Esophagus (tissue), 2 donors: ENCODE measurements around the gene PRSS1. TPM values are rescaled to one million over a fixed set of nuclear protein-coding genes. Genes with fewer than 3 reads are reported as not detected.
"Not testable (repeated sequence)": the region's sequence is repeated elsewhere in the genome, so short reads cannot be mapped to it uniquely, and the experiment has no call there.

Source experiments
- H3K27ac ChIP-seq, 2 donors: one replicate each; pipeline ENCODE4 v1.5.1; 2013; ENCODE audit warnings: low read depth in 2 of 2, mild to moderate bottlenecking in 2 of 2, inconsistent platforms in 1 of 2, low read length in 1 of 2, moderate library complexity in 1 of 2
- H3K27me3 ChIP-seq, 2 donors: one replicate each; pipeline ENCODE4 v1.6.1; 2013; ENCODE audit warnings: low read length in 2 of 2, control low read depth in 1 of 2, mild to moderate bottlenecking in 1 of 2; ENCODE audit not compliant: insufficient read depth in 2 of 2, control insufficient read depth in 1 of 2
- H3K36me3 ChIP-seq, 2 donors: one replicate each; pipeline ENCODE4 v1.6.1; 2013; ENCODE audit warnings: low read length in 1 of 2; ENCODE audit not compliant: control insufficient read depth in 2 of 2, insufficient read depth in 2 of 2
- H3K4me1 ChIP-seq, 2 donors: one replicate each; pipeline ENCODE4 v1.6.1; 2013; ENCODE audit warnings: low read length in 1 of 2; ENCODE audit not compliant: control insufficient read depth in 2 of 2, insufficient read depth in 2 of 2
- H3K4me3 ChIP-seq, 2 donors: one replicate each; pipeline ENCODE4 v1.5.1; 2013; ENCODE audit warnings: low read length in 2 of 2, mild to moderate bottlenecking in 2 of 2, low read depth in 1 of 2, moderate library complexity in 1 of 2
- H3K9me3 ChIP-seq, 2 donors: one replicate each; pipeline ENCODE4 v1.6.1; 2013; ENCODE audit warnings: mild to moderate bottlenecking in 2 of 2, low read depth in 1 of 2, low read length in 1 of 2, moderate library complexity in 1 of 2; ENCODE audit not compliant: control insufficient read depth in 2 of 2, insufficient read depth in 1 of 2
- WGBS, 2 donors: extraction: QIAGEN DNeasy Blood & Tissue Kit; methylation state at CpG; one replicate each; pipeline ENCODE4 v1.1.7; 2013; 5-methylcytosine and 5-hydroxymethylcytosine counted together
- polyA plus RNA-seq, 2 donors: library from polyadenylated mRNA; stranded (reverse); fragments of 200-250 nt; gene quantifications; one replicate each; pipeline ENCODE4 v1.2.3, GENCODE V29; 2013
- donor health status: healthy with polysubstance abuse.
- donor health status: Bipolar disorder and iron deficiency.

PRSS1 gene
- polyA plus RNA-seq, 2 donors, result 0.59 to 3.0 TPM

GRCh38 chr7:142770661-142771352 lies 21.5 kb downstream of the PRSS1 start, which contains the start of gene PRSS2:
Gene PRSS2, plus strand, starts transcription at chr7:142770970. Its CDS starts 13 bp downstream, at chr7:142770983.
- no peaks in the 10 kb centered on the region for H3K9me3 ChIP-seq
- no peak within 1 kb of the TSS for H3K4me3 ChIP-seq
- 51 to 63% methylated on average over 7 of the region's 7 CpGs for WGBS, 2 donors
- H3K36me3 ChIP-seq, result no peaks in the 10 kb centered on the region
- H3K4me1 ChIP-seq, result no peaks in the 10 kb centered on the region
- no peaks in the 10 kb centered on the region for H3K27me3 ChIP-seq
- H3K27ac ChIP-seq, result no peak within 1 kb of the TSS

GRCh38 chr7:142771353-142771723 lies 22.1 kb downstream of the PRSS1 start:
- Histone ChIP-seq H3K27ac (no peak overlapping the region), H3K4me3 (no peak overlapping the region), H3K36me3 (no peaks in the 10 kb centered on the region), H3K9me3 (no peaks in the 10 kb centered on the region), H3K27me3 (no peaks in the 10 kb centered on the region), H3K4me1 (no peaks in the 10 kb centered on the region)
- WGBS, 2 donors, result 40 to 44% methylated on average over 5 of the region's 5 CpGs

DNA sequence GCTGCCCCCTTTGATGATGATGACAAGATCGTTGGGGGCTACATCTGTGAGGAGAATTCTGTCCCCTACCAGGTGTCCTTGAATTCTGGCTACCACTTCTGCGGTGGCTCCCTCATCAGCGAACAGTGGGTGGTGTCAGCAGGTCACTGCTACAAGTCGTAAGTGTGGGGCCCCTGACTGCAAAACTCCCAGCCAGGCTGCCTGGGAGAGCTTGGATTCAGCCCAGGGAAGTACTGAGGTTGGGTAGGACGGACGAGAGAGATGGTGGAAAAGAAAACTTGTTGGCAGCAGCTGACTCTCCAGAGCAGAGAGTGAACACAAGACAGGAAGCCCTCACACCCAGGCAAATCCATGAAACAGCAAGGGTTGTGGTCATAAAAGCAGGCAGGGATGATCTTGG lies 22.8 kb downstream of the PRSS1 start:
- Histone ChIP-seq H3K36me3 (no peaks in the 10 kb centered on the region), H3K27me3 (no peaks in the 10 kb centered on the region), H3K9me3 (no peaks in the 10 kb centered on the region), H3K4me3 (no peak overlapping the region), H3K27ac (no peak overlapping the region), H3K4me1 (no peaks in the 10 kb centered on the region)
- 42 to 63% methylated on average over 6 of the region's 6 CpGs for WGBS, 2 donors

DNA sequence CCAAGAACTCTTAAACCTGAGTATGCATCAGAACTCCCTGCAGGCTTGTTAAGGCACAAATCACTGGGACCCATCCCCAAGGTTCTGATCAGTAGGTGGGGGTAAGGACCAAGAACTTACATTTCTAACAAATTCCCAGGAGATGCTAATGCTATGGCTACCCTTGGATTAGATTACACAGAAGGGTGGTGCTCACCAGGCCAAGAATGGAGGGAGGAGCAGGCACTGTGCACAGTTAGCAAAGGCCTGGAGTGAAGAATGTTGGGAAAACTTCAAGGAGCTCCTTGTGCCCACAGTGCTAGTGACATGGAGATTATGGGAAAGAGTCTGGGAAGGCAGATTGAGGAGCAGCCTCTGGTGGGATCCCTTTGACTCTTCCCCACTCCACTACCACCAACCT lies 23.4 kb downstream of the PRSS1 start:
- Histone ChIP-seq H3K4me3 (no peak overlapping the region), H3K27ac (no peak overlapping the region), H3K27me3 (no peaks in the 10 kb centered on the region), H3K4me1 (no peaks in the 10 kb centered on the region), H3K36me3 (no peaks in the 10 kb centered on the region), H3K9me3 (no peaks in the 10 kb centered on the region)

DNA sequence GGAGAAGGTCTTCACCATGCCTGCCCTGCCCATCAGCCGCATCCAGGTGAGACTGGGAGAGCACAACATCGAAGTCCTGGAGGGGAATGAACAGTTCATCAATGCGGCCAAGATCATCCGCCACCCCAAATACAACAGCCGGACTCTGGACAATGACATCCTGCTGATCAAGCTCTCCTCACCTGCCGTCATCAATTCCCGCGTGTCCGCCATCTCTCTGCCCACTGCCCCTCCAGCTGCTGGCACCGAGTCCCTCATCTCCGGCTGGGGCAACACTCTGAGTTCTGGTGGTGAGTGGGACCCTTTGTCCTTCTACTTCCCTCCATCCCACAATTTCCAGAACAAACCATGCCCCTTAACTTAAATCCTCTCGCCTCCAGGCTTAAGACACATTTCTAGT lies 24.0 kb downstream of the PRSS1 start:
- no peaks in the 10 kb centered on the region for H3K27me3 ChIP-seq
- H3K27ac ChIP-seq, result no peak overlapping the region
- H3K4me1 ChIP-seq, result no peaks in the 10 kb centered on the region
- H3K9me3 ChIP-seq, result no peaks in the 10 kb centered on the region
- no peaks in the 10 kb centered on the region for H3K36me3 ChIP-seq
- WGBS, 2 donors, result 80 to 93% methylated on average over 12 of the region's 12 CpGs
- H3K4me3 ChIP-seq, result no peak overlapping the region

- no peaks in the 10 kb centered on the region for H3K27me3 ChIP-seq
Measured at GRCh38 chr7:142773937-142774744, 24.9 kb downstream of the PRSS1 start.

GRCh38 chr7:142774826-142775225 lies 25.6 kb downstream of the PRSS1 start:
- Histone ChIP-seq H3K36me3 (no peaks in the 10 kb centered on the region), H3K27me3 (no peaks in the 10 kb centered on the region), H3K27ac (no peak overlapping the region), H3K9me3 (no peaks in the 10 kb centered on the region), H3K4me1 (no peaks in the 10 kb centered on the region), H3K4me3 (no peak overlapping the region)
- WGBS, 2 donors, result 36 to 68% methylated on average over 8 of the region's 8 CpGs

More at GRCh38 chr7:142773937-142774744, 24.9 kb downstream of the PRSS1 start:
- Histone ChIP-seq H3K27ac (no peak overlapping the region), H3K4me1 (no peaks in the 10 kb centered on the region), H3K4me3 (no peak overlapping the region), H3K9me3 (no peaks in the 10 kb centered on the region), H3K36me3 (no peaks in the 10 kb centered on the region)
- WGBS, 2 donors, result 68 to 80% methylated on average over 4 of the region's 4 CpGs

DNA sequence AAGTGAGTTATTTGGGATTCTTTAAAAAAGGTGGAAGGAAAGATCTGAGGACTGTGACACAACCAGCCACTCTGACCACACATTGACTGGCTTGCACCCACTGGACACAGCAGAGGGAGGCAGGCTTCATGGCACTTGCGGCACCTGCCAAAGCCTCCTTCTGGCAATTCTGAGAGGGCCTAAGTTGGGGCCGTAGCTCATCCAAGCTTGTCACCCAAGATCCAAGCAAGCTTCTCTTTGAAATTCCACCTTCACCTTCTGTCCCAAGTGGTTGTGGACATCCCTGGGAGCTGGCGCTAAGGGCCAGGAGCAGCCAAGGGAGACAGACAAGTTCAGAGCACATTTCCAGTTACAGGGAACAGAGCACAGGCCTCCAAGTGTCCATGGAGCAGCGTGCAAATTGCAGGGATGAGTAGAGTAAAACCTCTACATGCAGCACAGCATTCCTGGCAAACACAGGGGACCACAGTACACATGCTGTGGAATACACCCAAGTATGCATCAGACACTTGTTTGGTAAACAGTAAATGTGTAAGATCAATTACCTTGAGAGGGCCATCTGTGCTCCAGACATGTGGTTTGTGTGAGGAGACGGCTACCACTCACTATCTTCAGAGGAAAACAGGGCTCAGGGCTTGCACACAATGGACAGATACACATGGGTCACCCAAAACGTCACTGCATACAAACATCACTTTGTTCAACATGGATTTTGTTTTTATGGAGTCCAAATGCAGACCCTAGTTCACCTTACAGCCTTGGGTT lies 26.3 kb downstream of the PRSS1 start:
- not testable (repeated sequence) for H3K36me3 ChIP-seq, H3K4me3 ChIP-seq, H3K27ac ChIP-seq, H3K27me3 ChIP-seq, H3K4me1 ChIP-seq, H3K9me3 ChIP-seq
- 62 to 82% methylated on average over 6 of the region's 6 CpGs for WGBS, 2 donors

DNA sequence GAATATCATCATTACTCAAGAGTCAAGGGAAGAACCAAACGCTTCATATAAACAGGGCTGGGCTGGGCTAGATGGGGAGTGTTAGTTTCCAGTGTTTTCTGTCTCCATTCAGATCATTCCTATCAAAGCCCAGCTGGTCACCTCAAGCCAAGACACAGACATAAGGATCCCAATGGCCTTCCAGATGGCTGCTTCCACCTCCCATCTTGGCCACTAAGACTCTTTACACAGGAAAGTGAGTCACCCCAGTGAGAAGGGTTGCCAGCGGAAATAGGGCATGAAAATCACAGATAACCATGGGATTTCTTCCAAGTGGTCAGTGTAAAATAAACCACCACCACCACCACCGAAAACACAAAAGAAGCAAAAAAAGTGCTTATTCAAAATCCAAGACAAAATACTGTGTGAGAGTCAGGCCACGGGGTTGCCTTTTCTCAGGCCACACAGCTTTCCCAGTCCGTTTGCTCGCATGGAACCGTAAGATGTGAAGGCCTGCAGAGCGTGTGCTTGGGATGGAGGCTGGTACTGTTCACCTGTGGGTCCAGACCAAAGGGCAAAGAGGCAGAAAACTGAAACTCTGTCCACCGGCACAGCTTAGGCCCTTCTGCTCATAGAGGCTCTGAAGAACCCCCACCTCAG lies 27.1 kb downstream of the PRSS1 start:
- Histone ChIP-seq H3K9me3 (no peaks in the 10 kb centered on the region), H3K4me3 (no peak overlapping the region), H3K27ac (no peak overlapping the region), H3K36me3 (no peaks in the 10 kb centered on the region), H3K4me1 (no peaks in the 10 kb centered on the region), H3K27me3 (no peaks in the 10 kb centered on the region)
- WGBS, 2 donors, result 55 to 81% methylated on average over 9 of the region's 9 CpGs
